SK-N-MC (cell line): ENCODE results near the gene DIAPH3.

Experiments used
- EZH2 ChIP-seq: fragments of 200-600 bp; sonication (generic); IDR thresholded peaks from one replicate; pipeline ENCODE4 v1.6.1; 2017; ENCODE audit warnings: antibody characterized with exemption
- FOXP2 ChIP-seq: optimal IDR thresholded peaks from 2 replicates; pipeline ENCODE3; 2011; ENCODE audit warnings: mild to moderate bottlenecking, moderate library complexity; ENCODE audit not compliant: insufficient read depth; ENCODE audit errors: extremely low read length, control extremely low read depth
- POLR2AphosphoS5 ChIP-seq: IDR thresholded peaks from 2 replicates; pipeline ENCODE4 v1.6.1; 2012; ENCODE audit warnings: mild to moderate bottlenecking, low read depth, low read length, borderline replicate concordance

GRCh38 chr13:59924256-59924655 is 239.5 kb downstream of the DIAPH3 start:
- TF ChIP-seq POLR2AphosphoS5 (no peak), EZH2 (no peak), FOXP2 (no peak)
